CD4-positive, alpha-beta T cell treated with Interleukin-2 at 100 ng/mL for 4 hours (primary cell): ENCODE measurements around the gene TGFB3.

ENCODE experiments used
- DNase-seq: peaks from one replicate; pipeline ENCODE4 v3.0.0-alpha.2; 2020; ENCODE audit warnings: low spot score

The TGFB3 gene

GRCh38 chr14:75987201-75987970 lies 5.6 kb upstream of the TGFB3 start:
- DNase-seq, result no peak

- no peak for DNase-seq
Measured at GRCh38 chr14:75986439-75986765, 4.6 kb upstream of the TGFB3 start.

DNA sequence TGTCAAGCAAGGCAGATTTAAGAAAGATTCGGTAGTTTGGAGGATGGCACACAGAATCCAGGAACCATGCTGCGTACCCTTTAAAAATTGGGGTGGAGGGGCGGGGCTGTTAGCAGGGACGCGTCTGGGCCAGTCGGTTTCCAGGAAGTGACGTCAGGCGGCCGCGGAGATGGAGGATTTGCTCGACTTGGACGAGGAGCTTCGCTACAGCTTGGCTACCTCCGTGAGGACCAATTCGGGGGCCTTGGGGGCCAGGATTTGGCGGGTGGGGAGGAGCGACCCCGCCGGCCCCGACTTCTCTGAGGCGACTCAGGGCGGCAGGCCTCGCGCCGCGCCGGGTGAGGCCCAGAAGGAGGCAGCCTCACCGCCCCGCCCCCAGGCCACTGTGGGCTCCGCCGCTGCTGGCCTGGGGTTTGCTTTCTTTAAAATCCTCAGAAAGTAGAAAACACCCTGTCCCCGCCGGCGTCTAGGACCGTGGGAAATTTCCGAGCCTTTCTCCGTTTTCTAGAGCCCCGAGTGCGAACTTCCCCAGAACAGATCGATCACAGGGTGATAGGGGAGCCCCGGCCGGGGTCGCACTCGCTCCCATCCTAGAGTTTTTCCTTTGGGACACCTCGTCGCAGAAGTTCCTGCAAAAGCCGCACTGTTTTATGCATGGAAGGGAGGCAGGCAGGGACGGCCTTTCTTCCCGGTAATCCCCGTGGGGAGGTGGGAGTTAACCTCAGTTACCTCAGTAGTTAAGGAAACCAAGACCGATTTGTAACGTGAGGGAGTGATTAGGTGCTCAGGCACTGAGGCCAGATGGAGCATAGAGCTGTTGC lies 4.0 kb upstream of the TGFB3 start, which contains the start of gene IFT43:
Gene IFT43, plus strand, starts transcription at position 146 of the 821 bp plus-strand sequence. Its CDS starts 24 bp downstream, at position 170.
- peak; percentile 87 for DNase-seq

GRCh38 chr14:75984674-75985073 lies 2.9 kb upstream of the TGFB3 start:
- no peak for DNase-seq

DNA sequence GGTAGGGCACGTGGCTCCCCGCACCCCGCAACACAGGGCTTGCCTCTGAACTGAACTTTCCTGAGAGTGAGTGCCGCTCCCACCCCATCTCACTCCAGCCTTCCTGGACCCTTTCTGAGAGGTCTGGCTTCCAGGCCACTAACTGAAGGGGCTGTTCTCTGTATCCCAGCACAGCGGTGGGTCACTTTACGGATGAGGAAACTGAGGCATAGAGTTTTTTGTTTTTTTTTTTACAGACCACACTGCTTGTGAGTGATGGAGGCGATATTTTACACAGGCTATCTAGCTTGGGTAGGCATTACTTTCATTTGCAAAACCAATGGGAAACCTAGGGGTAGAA lies 1.2 kb upstream of the TGFB3 start:
- no peak for DNase-seq

DNA sequence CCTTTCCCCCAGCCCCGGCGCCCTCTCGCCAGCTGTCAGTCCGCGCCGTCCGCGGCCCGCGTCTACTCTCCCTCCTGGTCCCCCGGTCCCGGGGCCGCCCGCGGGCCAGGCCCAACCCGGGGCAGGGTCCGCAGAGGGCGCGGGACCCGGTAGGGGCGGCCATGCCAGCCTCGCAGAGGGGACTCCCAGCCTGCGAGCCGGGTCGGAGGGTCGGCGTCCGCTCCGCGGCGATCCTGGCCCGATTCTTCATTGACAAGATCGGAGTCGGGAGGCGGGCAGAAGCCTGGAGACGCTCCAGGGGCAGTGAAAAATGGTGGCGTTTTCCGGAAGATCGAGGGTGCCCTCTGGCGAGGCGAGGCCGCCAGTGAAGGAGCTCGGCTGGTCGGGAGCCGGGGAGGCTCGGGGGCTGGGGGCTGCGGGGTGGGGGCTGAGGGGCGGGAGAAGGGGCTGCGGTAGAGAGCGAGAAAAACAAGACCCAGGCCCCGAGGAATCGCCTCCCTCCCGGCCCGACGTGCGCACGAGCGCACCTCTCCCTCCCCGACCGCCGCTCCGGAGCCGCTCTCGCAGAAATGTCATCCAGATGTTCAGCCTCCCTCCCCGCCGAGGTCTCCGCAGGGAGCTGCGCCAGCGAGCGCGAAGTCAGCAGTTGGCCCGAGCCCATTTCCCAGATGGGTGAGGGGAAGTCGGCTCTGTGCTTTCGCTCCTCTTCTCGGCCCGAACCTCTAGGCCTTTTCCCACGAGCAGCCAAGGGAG lies 647 bp upstream of the TGFB3 start:
- DNase-seq, result peak; percentile 79

DNA sequence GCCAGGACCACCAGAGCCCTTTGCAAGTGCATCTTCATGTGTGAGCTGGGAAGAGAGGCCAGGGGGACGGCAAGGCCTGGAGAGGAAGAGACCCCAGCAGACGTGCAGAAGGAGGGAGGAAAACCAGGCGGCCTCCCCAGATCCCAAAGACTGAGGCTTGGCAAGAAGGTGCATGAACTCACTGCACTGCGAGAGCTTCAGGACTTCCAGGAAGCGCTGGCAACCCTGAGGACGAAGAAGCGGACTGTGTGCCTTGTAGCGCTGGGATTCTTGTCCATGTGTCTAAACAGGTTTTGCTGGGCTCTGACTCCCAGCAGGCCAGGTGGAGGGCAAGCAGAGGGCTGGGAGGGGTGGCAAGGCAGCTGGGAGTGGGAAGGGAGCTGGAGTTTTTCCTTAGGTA lies 939 bp downstream of the TGFB3 start:
- no peak for DNase-seq

- DNase-seq, result no peak
Measured at GRCh38 chr14:75979648-75980565, 1.9 kb downstream of the TGFB3 start.

DNA sequence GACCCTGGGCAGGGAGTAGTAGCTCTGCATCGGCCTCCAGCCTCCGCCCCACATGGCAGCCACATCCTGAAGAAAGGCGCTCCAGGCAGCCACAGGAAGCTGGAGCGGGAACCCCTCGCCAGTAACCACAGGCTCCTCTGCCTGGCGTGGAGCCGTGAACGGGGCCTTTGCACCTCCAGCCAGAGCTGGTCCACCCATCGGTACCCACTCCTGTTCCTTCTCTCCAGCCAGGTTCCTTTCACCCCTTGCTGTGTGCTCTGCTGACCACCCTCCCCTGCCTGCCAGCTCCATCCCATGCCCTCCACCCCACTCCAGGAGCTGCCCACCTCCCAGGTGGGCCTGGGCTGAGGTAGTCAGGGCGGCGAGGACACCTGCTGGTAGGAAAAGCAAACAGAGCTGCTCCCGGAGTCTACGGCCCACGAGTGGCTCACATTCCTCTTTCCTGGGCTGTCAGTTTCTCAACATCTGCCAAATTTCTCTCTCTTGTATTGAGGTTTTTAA lies 2.7 kb downstream of the TGFB3 start:
- peak; percentile 10 for DNase-seq

DNA sequence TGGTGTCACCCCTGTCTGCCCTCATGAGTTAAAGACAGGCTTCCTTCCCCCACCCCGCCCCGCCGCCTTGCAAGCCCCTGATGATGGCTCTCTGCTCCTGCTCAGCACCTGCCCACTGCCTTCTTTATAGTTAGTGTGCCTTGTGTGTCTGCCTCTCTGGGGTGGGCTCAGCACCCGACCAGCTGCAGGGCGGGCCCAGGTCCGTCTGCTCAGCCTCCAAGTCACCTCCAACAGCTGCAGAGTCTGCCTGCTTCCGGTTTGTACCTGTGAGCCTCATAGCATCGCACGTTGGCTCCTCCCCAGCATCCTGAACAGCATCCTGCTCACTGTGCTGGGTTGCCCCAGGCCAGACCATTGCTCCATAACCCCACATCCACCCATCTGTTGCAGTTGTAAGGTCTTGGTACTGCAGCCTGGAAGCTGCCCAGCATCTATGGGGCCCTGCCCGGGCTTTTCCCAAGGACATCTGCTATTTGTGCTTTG lies 3.5 kb downstream of the TGFB3 start:
- DNase-seq, result peak; percentile 6

DNA sequence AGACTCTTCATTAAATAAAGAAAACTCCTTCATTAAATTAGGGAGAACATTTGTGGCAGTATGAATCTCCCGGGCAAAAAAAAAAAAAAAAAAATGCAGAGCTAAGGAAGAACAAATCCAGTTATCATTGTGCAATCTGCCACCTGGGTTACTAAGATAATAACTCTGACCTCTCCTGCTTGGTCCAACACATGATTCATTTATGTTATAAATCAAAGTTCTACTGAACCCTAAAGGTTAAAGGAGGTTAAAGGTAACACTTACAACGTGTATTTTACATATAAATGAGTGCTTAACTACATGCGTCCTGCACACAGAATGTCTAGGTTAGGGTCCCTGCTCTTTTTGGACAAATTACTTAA lies 4.2 kb downstream of the TGFB3 start:
- DNase-seq, result no peak

DNA sequence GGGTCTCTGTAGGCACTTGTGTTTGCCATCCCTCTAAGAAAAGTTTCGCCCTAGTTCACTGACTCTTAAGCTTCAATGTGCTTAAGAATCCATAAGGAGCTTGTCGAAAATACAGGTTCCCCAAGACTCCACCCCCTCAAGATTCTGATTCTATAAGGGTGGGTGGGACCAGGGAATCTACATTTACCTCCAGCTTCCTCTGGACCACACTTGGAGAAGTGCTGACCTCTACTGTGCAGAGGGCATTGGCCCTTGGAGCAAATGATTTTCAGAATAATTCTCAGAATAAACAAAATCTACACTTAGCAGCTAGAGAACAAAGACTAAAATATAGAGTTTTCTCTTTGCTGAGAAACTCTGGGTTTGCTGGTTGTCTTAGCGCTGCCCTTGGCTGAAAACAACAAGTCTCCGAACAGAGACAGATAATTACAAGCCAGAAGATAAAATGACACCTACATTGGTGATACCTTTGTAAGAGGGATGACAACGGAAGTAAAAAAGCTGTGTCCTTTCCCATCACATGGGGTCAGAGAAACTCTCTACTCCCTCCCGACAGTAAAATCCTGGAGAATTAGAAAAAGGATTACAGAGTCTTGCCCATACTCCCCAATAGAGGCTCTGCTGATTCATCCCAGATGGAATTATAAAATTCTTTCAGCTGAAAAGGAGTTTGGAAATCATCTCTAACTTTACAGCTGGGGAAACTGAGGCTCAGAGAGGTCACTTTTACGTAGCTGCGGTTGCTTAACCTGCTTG lies 4.8 kb downstream of the TGFB3 start:
- no peak for DNase-seq

DNA sequence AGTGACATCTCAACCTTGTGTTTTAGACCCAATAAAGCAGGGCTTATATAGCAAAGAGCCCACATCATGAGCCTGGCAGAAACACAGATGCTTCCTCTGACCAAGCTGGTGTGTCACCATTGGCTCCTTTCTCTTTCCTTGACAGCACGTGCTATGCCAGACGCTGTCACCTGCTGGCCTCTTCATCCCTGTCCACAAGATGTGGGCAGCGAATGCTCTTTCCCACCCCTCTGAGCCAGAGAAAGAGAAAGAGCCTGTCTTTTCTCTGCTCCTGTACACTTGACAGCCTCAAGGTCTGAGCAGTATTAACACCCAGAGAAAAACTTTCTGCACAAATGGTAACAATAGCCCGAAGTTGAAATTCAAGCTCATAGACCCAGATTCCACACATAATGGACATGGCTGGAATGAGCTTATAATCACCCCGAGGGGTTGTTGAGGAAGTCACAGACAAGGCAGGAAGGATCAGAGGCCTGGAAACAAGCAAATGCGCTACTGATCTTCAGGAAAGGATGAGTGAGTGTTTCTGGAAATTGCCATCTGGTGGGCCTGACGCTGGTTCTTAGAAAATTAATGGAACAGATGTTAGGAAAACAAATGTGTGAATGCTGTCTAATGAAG lies 8.9 kb downstream of the TGFB3 start:
- DNase-seq, result no peak

DNA sequence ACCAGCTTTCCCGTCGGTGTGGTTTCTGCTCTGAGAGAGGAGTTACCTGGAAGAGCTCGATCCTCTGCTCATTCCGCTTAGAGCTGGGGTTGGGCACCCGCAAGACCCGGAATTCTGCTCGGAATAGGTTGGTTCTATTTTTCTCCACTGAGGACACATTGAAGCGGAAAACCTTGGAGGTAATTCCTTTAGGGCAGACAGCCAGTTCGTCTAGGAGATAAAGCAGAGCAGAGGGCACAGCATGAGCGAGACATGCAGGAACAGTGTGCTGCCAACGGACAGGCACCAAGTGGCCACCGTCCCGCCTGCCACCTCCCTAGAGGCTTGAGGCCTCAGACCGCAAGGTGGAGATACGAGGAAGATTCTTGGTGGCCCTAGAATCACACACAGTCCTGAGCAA lies 10.3 kb downstream of the TGFB3 start:
- no peak for DNase-seq

DNA sequence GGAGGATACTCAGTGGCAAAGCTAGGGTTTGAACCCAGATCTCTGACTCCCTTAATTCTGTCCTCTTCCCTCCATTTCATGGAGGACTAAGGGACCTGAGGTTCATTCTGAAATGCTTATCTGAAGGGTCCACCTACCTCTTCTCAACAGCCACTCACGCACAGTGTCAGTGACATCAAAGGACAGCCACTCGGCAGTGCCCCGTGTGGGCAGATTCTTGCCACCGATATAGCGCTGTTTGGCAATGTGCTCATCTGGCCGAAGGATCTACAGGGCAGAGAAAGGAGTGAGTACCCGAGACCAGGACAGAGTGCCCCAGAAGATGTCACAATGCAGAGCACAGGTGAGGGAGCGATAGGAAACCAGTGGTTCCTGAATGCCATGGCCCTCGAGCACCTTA lies 10.8 kb downstream of the TGFB3 start:
- DNase-seq, result no peak

- DNase-seq, result no peak
Measured at GRCh38 chr14:75969891-75970290, 11.9 kb downstream of the TGFB3 start.

DNA sequence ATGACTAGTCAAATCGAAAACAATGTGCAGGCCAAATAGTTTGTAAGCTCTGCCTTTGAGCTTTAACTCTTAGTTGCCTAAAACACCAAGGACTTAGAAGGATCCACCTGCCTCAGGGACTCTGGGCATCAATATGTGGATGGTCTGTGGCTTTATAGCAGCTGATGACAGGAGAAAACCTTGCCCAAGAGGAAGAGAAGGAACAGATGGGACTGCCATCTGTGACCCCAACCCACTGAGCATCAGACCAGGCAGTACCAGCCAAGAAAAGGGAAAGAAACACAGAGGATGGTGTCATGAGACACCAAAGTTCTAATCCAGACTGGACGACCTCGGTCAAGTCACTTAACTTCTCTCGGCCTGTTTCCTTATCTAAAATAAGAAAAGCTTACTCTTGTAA lies 12.7 kb downstream of the TGFB3 start:
- DNase-seq, result no peak

- DNase-seq, result no peak
Measured at GRCh38 chr14:75968456-75968855, 13.3 kb downstream of the TGFB3 start.

DNA sequence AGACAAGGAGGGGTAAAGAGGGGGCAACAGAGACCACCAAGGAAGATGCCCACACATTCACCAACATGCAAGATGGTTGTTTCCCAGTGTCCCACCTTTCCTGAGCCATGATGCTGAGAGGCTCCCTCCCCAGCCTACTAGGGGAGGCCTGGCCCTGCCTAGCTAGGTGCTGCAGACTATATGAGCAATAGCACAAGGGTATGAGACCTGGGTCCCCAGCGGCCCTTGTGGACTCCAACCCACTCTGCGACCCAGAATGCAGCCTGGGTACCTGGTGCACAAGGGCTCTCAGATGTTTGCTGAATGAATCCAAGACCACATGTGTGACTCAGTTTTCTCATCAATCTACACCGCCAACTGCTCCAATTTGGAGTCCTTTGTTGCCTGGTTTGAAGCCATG lies 13.9 kb downstream of the TGFB3 start:
- DNase-seq, result no peak

- no peak for DNase-seq
Measured at GRCh38 chr14:75961662-75962061, 20.1 kb downstream of the TGFB3 start.
